ENCODE measurements around the gene ARHGEF26.
"Not testable (repeated sequence)": the region's sequence is repeated elsewhere in the genome, so short reads cannot be mapped to it uniquely, and the experiment has no call there.

GRCh38 chr3:154087756-154088480, 33.3 kb upstream of the ARHGEF26 start:
- not testable (repeated sequence) for TF ChIP-seq CTCF (optimal IDR thresholded peaks at IDR 0.05 in 1 of 3, IDR thresholded peaks at IDR 0.05 in 1 of 3, conservative IDR thresholded peaks at IDR 0.05 in 1 of 3; ENCODE audit: extremely low read depth in 1 of 3, insufficient read depth in 2 of 3, low read length in 3 of 3); EZH2 (IDR thresholded peaks at IDR 0.05; ENCODE audit: low read length)

Measured in keratinocyte (primary cell).